ENCODE measurements around the gene GRIK4. TPM values are rescaled to one million over a fixed set of nuclear protein-coding genes. Genes with fewer than 3 reads are reported as not detected.

The GRIK4 gene
- total and polyA plus RNA-seq, 7 donors: 0.04 to 0.11 (median 0.04) TPM; not detected in 4

DNA sequence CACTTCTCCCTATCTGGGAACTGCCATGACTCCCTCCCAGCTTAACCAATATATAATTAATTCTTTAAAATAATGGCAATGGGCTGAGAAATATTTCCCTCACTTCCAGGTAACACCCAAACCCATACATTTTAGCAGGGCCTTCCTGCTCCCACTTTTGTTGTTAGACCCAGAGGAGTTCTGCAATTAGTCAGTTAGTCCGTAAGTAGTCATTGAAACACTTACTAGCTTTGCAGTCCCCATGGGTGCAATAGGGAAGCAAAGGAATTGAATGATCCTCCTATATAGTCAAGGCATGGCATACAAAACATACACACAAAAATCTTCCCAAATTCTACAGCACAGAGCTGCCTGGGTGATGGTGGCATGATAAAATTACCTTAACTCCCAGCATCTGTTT lies 258.4 kb downstream of the GRIK4 start:
- ATAC-seq (no peak), DNase-seq (no peak)
- TF ChIP-seq, protein P1, sequence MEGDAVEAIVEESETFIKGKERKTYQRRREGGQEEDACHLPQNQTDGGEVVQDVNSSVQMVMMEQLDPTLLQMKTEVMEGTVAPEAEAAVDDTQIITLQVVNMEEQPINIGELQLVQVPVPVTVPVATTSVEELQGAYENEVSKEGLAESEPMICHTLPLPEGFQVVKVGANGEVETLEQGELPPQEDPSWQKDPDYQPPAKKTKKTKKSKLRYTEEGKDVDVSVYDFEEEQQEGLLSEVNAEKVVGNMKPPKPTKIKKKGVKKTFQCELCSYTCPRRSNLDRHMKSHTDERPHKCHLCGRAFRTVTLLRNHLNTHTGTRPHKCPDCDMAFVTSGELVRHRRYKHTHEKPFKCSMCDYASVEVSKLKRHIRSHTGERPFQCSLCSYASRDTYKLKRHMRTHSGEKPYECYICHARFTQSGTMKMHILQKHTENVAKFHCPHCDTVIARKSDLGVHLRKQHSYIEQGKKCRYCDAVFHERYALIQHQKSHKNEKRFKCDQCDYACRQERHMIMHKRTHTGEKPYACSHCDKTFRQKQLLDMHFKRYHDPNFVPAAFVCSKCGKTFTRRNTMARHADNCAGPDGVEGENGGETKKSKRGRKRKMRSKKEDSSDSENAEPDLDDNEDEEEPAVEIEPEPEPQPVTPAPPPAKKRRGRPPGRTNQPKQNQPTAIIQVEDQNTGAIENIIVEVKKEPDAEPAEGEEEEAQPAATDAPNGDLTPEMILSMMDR (IDR thresholded peaks at IDR 0.05): no peak
- no peaks in the 10 kb centered on the region for H3K36me3 ChIP-seq (ENCODE audit: insufficient read depth in 1 of 2, low read depth in 1 of 2)
- H3K4me3 ChIP-seq: no peak overlapping the region
- 82 to 89% (median 86%) methylated on average over 1 of the region's 1 CpG for WGBS, 3 donors
- no peak overlapping the region for H3K27ac ChIP-seq
- H3K27me3 ChIP-seq (ENCODE audit: insufficient read depth in 3 of 3, low read length in 2 of 3): peaks cover 0 to 4% (median 0%) of the 10 kb centered on the region in 3 donors
- intact Hi-C loops (cut with DNase I): no loop called here
- H3K4me1 ChIP-seq: no peaks in the 10 kb centered on the region
- peaks cover 3% of the 10 kb centered on the region for H3K9me3 ChIP-seq

DNA sequence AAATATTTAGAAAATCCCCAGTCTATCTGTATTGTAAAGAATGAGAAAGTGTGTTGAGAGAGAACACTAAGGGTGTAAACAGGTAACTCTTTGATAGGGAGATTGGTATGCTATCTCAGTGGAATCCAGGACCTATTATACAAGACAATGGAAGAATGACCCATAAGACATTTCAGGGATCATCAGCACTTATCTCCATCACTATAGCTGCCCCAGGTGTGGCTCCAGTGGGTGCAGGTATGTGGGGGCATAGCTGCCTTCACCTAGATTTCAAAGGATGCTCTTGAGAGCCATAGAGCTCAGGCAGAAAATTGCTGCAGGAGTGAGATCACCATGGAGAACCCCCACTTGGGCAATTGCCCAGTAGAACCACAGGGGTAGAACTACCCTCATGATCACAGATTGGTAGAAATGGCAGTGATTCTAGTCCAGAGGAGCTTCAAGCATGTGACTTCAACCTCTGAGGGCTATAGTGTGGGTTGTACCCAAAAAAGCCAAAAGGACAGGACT lies 260.1 kb downstream of the GRIK4 start:
- Histone ChIP-seq H3K27me3 (ENCODE audit: insufficient read depth in 3 of 3, low read length in 2 of 3) (peaks cover 0 to 4% (median 0%) of the 10 kb centered on the region in 3 donors), H3K4me3 (no peak overlapping the region), H3K4me1 (no peaks in the 10 kb centered on the region), H3K36me3 (ENCODE audit: insufficient read depth in 1 of 2, low read depth in 1 of 2) (no peaks in the 10 kb centered on the region), H3K9me3 (peaks cover 3% of the 10 kb centered on the region), H3K27ac (no peak overlapping the region)
- ATAC-seq: no peak
- TF ChIP-seq, protein P1 (IDR thresholded peaks at IDR 0.05): no peak
- DNase-seq: no peak
- intact Hi-C loops (cut with DNase I): no loop called here

DNA sequence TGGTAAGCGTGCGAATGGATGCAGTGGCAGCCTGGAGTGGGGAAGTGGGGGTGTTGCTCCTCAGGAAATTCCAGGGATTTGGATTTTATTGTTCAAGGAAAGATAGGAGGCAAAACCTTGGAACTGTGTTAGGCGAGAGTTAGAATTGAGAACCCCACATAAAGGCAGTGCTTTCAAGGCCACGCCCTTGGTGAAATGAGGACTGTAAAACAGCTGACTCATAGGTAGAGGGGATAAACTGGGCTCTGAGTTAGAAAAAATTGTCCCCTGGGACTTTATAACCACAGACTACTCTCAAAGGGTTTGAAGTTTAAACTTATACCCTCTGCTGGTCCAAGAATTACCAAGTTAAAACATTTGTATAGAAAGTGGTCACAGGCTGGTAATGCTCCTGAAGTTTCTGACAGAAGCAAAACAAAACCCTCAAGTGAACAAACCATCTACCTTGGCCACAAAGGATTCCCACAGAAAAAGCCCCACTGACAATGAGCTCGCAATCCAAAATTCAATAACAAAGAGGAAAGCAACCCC lies 262.0 kb downstream of the GRIK4 start:
- DNase-seq: no peak
- ATAC-seq: no peak
- Histone ChIP-seq H3K4me1 (no peaks in the 10 kb centered on the region), H3K36me3 (ENCODE audit: insufficient read depth in 1 of 2, low read depth in 1 of 2) (no peaks in the 10 kb centered on the region), H3K9me3 (no peaks in the 10 kb centered on the region), H3K4me3 (no peak overlapping the region), H3K27ac (no peak overlapping the region), H3K27me3 (ENCODE audit: insufficient read depth in 3 of 3, low read length in 2 of 3) (peaks cover 0 to 4% (median 0%) of the 10 kb centered on the region in 3 donors)
- WGBS, 3 donors: 89 to 94% (median 91%) methylated on average over 5 of the region's 5 CpGs
- intact Hi-C loops (cut with DNase I): no loop called here
- TF ChIP-seq, protein P1 (IDR thresholded peaks at IDR 0.05): no peak

DNA sequence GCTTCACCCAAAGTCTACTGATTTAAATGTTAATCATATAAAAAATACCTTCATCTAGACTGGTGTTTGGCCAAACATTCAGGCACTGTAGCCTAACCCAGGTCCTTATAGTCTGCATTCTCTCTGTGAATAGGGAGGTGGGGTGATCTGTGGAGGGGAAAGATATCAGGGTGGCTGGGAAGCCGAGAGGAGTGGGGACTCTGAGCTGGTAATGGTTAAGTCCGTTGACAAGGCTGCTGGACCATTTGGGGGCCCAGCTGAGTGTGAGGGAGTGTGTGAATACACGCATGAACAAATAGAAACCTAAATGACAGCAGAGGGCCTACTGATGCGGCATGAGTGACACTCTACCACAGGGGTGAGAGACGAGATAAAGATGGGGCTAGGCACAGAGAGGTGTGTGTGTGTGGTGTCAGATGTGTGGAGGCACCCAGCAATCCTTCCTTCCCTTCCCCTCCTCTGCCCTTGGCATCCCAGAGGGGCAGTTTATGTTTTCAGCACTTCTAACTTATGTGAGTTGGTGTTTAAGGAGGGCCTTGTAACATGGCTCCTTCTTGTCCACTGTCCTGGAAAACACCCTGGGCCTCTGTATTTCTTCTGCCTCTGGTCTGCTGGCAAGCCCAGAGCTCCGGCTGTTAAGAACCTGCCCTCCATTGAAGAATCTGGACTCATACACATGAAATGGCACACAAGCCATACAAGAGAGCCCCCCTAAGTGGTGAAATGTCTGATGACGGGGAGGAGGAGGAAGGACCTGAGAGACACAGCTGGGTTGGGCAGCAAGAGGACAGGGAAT lies 263.2 kb downstream of the GRIK4 start:
- Histone ChIP-seq H3K27ac (no peak overlapping the region), H3K4me3 (no peak overlapping the region), H3K36me3 (ENCODE audit: insufficient read depth in 1 of 2, low read depth in 1 of 2) (no peaks in the 10 kb centered on the region), H3K9me3 (no peaks in the 10 kb centered on the region), H3K4me1 (no peaks in the 10 kb centered on the region), H3K27me3 (ENCODE audit: insufficient read depth in 3 of 3, low read length in 2 of 3) (peaks cover 0 to 4% (median 0%) of the 10 kb centered on the region in 3 donors)
- WGBS, 3 donors: 83 to 88% (median 86%) methylated on average over 7 of the region's 7 CpGs
- DNase-seq: no peak
- ATAC-seq: no peak
- intact Hi-C loops (cut with DNase I): no loop called here
- TF ChIP-seq, protein P1 (IDR thresholded peaks at IDR 0.05): no peak
